Measurements from ENCODE around the gene CD8B.
"Not testable (repeated sequence)": the region's sequence is repeated elsewhere in the genome, so short reads cannot be mapped to it uniquely, and the experiment has no call there.

The CD8B gene

DNA sequence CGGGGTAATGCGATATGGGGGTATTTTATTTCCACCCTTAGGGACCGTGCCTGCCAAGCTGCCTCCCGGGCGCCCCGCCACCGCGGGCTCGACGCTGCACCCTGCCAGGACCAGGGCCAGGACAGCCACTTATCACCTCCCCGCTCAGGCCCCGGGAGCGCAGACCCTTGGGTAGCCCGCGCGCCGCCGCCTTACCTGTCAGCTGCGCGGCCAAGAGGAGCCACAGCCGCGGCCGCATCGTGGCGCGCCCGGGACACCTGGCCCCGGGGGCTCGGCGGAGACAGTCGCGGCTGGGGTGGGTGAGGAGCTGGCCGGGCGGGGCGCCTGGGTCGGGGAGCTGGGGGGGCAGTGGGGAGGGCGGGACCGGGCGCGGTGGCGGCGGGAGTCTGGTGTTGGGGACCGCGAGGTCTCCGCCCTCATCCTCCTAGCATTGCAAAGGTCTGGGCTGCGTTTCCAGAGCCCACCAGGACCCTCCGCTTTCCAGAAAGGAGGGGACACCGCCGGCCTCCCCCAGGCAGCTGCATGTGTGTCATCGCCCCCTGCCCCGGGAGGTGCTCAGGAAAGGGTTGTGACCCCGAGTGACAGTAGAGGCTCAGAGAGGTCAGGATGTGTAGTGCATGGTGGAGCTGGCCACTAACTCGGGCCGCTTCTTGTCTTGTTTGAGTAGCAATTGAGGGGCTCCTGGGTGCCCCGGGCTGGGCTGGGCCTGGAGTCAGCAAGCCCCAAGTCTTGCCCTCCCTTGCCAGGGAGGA is at the start of gene CD8B:
CD8B (minus strand) TSS at position 259 of the 752 bp plus-strand sequence; CDS start at position 238, 21 bp downstream.
- DNase-seq: not testable (repeated sequence)

DNA sequence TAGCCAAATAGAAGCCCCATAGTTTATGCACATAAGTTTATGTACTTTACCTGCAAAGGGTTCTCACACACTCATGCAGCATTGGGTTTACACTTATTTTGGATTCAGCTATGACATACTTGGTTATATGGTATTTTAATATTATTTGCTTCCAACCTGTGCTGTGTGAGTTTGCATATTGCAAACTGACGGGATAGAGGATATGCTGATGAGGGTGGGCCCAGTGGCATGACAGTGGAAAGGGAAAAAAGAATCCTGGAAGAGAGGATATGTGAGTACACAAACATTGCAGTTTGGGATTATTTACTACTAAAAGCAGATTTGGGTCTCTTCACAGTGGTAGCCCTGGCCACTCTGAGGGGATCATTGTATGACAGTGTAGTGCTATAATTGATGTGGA is 44.2 kb upstream of the CD8B start:
- not testable (repeated sequence) for DNase-seq

DNA sequence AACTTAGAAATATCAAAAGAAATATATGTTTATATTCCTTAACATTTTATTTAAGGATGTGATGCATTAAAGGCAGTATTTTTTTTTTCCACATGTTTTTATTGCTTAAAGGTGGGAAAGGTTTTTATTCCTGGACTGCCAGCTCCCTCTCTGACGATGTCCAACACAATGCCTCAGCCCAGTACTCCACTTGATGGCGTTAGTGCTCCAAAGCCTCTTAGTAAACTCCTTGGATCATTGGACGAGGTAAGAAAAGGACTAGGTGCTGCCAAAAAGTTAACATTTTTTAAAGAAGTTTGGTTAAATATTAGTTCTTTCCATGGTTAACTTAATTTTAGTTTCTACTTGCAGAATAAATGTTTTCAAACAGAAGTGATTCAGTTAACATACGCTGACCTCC is 39.0 kb upstream of the CD8B start:
- DNase-seq: not testable (repeated sequence)

DNA sequence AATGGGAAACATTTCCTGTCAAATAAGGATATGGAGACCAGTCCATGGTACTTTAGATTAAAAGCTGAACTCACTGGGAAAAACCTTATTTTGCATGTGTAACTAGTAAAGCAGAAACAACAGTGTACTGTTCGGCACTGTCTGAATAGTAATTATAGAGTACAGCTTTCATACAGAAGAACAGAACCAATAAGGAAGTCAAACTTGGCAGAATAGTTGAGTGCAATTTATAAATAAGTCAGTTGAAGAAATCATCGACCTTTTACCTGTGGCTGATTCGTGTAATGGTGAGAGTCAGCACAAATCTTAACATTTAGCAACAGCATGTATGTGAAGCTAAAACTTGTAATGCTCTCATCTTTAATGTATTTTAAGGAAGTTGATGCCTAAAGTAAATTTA is 24.3 kb upstream of the CD8B start:
- not testable (repeated sequence) for DNase-seq

- not testable (repeated sequence) for DNase-seq
Measured at GRCh38 chr2:86882865-86883264, 21.2 kb upstream of the CD8B start.

- DNase-seq: not testable (repeated sequence)
Measured at GRCh38 chr2:86882118-86882665, 20.5 kb upstream of the CD8B start.

- not testable (repeated sequence) for DNase-seq
Measured at GRCh38 chr2:86878986-86879385, 17.3 kb upstream of the CD8B start.

DNA sequence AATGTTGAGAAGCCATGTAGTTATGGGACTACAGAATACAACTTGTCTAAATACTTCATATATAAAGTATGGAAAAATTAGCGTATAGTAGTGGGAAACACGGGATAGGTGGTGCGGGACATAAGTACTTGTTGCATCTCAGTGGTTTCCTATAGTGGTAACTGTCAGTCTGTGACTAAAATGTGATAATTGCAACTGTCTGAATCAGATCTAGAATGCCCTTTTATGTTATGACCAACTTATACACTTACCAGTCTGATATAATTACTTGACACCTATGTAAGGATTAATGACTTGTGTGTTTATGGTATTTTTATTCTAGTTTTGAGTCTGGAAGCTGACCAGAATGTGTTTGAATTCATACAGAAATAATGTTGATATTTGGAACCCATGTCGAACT is 9.3 kb upstream of the CD8B start:
- not testable (repeated sequence) for DNase-seq

- not testable (repeated sequence) for DNase-seq
Measured at GRCh38 chr2:86868895-86869468, 7.3 kb upstream of the CD8B start.

DNA sequence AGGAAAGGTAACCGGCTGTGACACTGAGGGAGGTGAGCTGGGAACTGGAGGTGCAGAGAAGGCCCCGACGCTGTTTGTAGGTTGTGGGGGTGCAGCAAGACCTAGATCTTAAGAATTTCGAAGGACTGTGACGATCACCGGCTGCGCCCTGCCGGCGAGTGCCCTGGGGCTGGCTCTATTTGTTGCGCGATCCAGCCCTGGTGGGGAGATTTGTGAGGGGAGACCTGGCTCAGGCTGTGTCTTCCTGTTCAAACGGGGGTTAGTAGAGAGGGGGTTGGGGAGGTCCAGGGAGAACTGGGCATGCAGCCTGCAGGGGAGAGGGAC is 656 bp upstream of the CD8B start:
- not testable (repeated sequence) for DNase-seq

DNA sequence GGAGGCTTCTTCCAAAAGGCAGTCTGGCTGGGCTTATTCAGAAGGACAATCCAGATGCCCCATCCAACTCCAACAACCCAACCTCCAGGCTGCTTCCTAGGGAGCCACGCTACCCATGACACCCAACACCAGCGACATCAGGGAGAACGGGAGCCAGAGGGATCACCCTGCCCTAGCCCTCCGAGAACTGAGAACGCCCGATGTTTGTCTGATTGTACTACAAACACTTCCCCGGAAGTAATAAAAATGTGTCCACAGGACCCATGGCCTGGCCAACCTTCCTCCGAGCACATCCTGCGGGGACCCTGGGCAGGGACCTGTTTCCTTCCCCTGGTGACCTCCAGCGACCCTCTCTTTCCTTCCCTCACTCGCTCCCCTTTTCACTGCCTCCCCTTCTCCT is 511 bp downstream of the CD8B start:
- DNase-seq: not testable (repeated sequence)

DNA sequence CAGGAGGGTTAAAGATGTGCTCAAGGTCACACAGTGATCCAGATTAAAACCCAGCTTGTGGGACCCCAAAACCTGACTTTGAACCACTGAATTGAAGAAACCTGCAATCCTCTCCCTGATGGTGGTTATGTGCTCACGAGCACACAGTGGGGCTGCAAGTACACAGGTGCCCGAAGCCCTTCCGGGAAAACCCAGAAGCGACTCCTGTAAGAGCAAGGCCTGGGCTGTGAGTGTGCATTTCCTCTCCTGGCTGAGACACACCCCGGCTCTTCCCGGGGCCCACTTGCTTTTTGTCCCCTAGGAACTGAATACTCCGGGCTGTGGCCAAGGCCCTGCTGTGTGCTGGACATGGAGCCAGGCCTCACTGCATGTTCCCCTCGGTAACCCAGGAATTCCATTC is 1.1 kb downstream of the CD8B start:
- not testable (repeated sequence) for DNase-seq

- DNase-seq: not testable (repeated sequence)
Measured at GRCh38 chr2:86857688-86858087, 4.0 kb downstream of the CD8B start.

DNA sequence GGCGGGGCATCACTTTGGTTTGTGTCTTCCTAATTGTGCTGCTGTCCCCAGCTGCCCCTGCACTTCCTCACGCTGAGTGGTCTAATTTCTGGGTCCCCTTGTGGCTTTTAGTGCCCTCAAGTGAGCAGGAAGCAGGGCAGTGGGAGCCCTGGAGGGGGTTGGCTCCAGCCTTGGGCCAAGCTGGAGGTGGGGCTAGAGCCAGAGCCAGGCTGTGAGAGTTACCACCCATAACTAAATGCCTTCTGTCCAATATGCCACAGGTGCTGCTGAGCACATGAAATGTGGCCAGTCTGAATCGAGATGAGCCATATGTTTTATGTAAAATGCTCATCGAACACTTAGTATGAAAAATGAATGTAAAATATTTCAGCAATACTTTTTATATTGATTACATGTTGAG is 5.2 kb downstream of the CD8B start:
- not testable (repeated sequence) for DNase-seq

DNA sequence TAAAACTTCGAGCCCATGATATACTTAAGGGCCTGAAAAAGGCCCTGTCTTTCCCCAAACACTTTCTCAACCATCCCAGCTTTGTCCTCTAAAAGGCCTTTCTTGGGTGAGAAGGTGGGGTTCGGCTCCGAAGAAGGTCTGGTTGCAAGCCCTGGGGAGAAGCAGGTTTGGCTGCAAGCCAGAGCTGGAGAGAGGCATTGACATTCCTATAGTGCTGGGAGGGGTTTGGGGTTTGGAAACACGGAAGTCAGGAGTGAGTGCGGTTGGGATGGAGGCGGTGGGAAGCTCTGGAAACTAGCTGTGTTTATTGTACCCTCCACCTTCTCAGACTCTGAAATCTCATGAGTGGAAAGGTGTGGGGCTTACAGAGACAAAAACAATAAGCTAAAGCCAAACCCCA is 5.7 kb downstream of the CD8B start:
- not testable (repeated sequence) for DNase-seq

GRCh38 chr2:86851581-86851980 is 10.1 kb downstream of the CD8B start:
- DNase-seq: not testable (repeated sequence)

GRCh38 chr2:86842607-86843234 is 19.0 kb downstream of the CD8B start:
- not testable (repeated sequence) for DNase-seq

DNA sequence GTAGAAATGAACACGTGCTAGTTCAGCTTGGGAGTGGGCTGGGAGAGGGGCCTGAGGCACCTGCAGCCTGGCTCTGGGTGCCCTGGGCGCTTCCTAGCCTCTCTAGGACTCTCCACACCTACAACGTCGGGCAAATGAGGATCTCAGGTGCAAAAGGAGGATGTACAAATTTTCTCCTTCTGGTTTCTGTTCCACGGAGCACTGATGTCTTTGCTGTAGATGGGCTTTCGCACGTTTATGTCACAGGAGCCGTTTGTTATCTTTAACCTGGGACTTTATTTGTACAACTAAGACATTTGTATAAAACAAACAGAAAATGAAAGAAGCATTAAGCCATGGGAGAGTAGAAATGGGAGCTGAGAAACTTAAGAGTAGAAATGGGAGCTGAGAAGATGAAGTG is 20.4 kb downstream of the CD8B start:
- DNase-seq: not testable (repeated sequence)

DNA sequence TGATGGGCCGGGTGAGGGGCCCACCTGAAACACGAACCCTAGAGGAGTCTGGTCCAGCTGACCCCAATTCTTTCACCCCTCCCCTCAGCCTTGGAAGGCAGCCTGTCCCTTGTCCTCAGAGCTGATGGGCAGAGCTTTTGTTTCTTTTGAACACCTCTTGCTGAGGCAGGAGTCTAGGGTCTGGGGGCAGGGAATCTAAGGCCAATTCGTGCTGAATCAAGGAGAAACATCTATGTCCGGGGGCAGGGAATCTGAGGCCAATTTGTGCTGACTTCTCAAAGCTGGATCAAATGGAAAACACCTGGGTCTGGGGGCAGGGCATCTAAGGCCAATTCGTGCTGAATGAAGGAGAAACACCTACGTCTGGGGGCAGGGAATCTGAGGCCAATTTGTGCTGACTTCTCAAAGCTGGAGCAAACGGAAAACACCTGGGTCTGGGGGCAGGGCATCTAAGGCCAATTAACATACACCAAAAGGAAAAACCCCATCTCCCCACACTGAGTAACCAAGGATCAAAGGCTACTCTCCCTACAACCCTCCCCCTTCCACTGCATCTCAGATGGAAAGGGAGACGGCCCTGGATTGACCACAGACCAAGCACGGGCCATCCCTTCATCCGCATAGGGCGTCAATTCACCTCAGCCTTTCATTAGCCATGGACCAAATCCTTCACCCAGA is 21.7 kb downstream of the CD8B start:
- not testable (repeated sequence) for DNase-seq

DNA sequence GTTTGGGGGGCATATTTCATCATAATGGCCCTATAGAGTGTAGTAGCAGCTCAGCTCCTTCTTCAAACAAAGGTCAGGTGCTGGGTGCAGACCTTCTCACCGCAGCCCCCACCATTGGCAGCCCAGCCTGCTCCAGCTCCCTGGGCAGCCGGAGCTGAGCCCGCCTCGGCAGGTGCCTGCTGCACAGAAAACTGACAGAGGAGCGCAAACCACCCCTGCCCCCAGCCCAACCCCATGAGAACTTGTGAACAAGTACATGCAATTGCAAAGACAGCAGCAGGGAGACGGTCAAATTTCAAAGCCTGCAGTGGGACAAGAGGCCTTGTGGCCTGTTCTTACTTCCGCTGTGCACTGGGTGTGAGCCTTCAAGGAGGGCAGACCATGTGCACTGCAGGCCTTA is 22.2 kb downstream of the CD8B start:
- not testable (repeated sequence) for DNase-seq

- DNase-seq: not testable (repeated sequence)
Measured at GRCh38 chr2:86837714-86838113, 24.0 kb downstream of the CD8B start.

DNA sequence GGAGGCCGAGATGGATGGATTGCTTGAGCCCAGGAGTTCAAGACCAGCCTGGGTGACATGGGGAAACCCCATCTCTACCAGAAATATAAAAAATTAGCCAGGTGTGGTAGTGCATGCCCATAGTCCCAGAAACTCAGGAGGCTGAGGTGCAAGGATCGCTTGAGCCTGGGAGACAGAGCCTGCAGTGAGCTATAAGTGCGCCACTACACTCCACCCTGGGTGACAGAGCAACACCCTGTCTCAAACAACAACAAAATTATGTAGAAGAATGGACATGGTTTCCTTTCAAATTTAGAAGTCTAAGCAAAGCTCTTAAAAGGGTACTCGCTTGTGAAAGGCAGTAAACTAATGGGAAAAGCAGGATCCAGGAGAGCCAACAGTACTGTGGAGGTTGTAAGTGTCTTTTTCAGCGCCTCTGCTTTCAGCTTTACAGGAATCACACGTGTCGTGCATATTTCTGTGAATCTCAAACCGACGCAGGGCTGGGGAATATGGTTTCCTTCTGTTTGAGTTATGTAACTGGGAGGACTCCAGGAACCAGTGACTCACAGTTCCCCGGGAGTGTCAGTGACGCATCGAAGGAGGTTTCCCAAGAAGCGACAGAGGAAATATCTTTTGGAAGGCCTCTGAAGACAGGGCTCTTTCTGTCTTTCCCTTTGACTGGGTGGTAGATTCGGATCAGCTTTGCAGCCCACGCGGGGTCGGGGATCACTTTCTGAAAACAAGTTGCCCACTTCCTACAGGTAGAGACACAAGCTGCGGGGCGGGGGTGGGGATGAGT is 24.6 kb downstream of the CD8B start:
- not testable (repeated sequence) for DNase-seq

Data from CD4-positive, alpha-beta T cell treated with Interleukin-12 subunit alpha and Interleukin-12 subunit beta, for 1 hour (primary cell).